ENCODE results near the gene TRIO.

TRIO gene

GRCh38 chr5:14148890-14149671 is 5.9 kb downstream of the TRIO start:
- no peak for DNase-seq

- DNase-seq, result no peak
These were observed 6.6 kb downstream of the TRIO start for GRCh38 chr5:14149672-14150274.

- no peak for DNase-seq
These were observed 8.3 kb downstream of the TRIO start for GRCh38 chr5:14151416-14151815.

- DNase-seq, result no peak
These were observed 10.1 kb downstream of the TRIO start for GRCh38 chr5:14153071-14153864.

GRCh38 chr5:14153932-14154731 is 11.0 kb downstream of the TRIO start:
- no peak for DNase-seq

GRCh38 chr5:14155075-14155474 is 11.9 kb downstream of the TRIO start:
- DNase-seq, result peak; percentile 16

- DNase-seq, result no peak
These were observed 12.6 kb downstream of the TRIO start for GRCh38 chr5:14155739-14156138.

GRCh38 chr5:14156290-14156649 is 13.1 kb downstream of the TRIO start:
- DNase-seq, result no peak

- peak; percentile 46 for DNase-seq
These were observed 13.7 kb downstream of the TRIO start for GRCh38 chr5:14156650-14157492.

- DNase-seq, result no peak
These were observed 14.3 kb downstream of the TRIO start for GRCh38 chr5:14157493-14157782.

GRCh38 chr5:14158890-14159666 is 15.9 kb downstream of the TRIO start:
- no peak for DNase-seq

- DNase-seq, result no peak
These were observed 18.8 kb downstream of the TRIO start for GRCh38 chr5:14161825-14162556.

- no peak for DNase-seq
These were observed 21.3 kb downstream of the TRIO start for GRCh38 chr5:14164164-14165163.

- no peak for DNase-seq
These were observed 22.4 kb downstream of the TRIO start for GRCh38 chr5:14165375-14166106.

GRCh38 chr5:14166437-14166836 is 23.3 kb downstream of the TRIO start:
- DNase-seq, result no peak

GRCh38 chr5:14167211-14167845 is 24.2 kb downstream of the TRIO start:
- no peak for DNase-seq

GRCh38 chr5:14168144-14168792 is 25.1 kb downstream of the TRIO start:
- no peak for DNase-seq

- no peak for DNase-seq
These were observed 25.7 kb downstream of the TRIO start for GRCh38 chr5:14168793-14169262.

Measured in GF-D8 (cell line).